Measurements from ENCODE around the gene THEM5.
"Not testable (repeated sequence)": the region's sequence is repeated elsewhere in the genome, so short reads cannot be mapped to it uniquely, and the experiment has no call there.

The THEM5 gene

GRCh38 chr1:151868486-151868885 is 15.0 kb upstream of the THEM5 start:
- DNase-seq (ENCODE audit: insufficient read length, low spot score) (no peak), FAIRE-seq (no peak)

GRCh38 chr1:151867765-151868411 is 14.4 kb upstream of the THEM5 start:
- FAIRE-seq: no peak
- DNase-seq (ENCODE audit: insufficient read length, low spot score): no peak

- no peak for FAIRE-seq
- DNase-seq (ENCODE audit: insufficient read length, low spot score): no peak
Observed at GRCh38 chr1:151867321-151867720, 13.8 kb upstream of the THEM5 start.

- FAIRE-seq: no peak
- no peak for DNase-seq (ENCODE audit: insufficient read length, low spot score)
Observed at GRCh38 chr1:151864411-151864810, 10.9 kb upstream of the THEM5 start.

- DNase-seq (ENCODE audit: insufficient read length, low spot score) (no peak), FAIRE-seq (no peak)
Observed at GRCh38 chr1:151862604-151863003, 9.1 kb upstream of the THEM5 start.

GRCh38 chr1:151860504-151861187 is 7.1 kb upstream of the THEM5 start:
- FAIRE-seq (no peak), DNase-seq (ENCODE audit: insufficient read length, low spot score) (no peak)

GRCh38 chr1:151859891-151860293 is 6.4 kb upstream of the THEM5 start:
- DNase-seq (ENCODE audit: insufficient read length, low spot score): no peak
- peak; percentile 38 for FAIRE-seq

GRCh38 chr1:151858886-151859665 is 5.6 kb upstream of the THEM5 start:
- no peak for DNase-seq (ENCODE audit: insufficient read length, low spot score)
- FAIRE-seq: no peak

- FAIRE-seq: no peak
- no peak for DNase-seq (ENCODE audit: insufficient read length, low spot score)
Observed at GRCh38 chr1:151858030-151858746, 4.7 kb upstream of the THEM5 start.

- FAIRE-seq (no peak), DNase-seq (ENCODE audit: insufficient read length, low spot score) (no peak)
Observed at GRCh38 chr1:151855933-151856332, 2.4 kb upstream of the THEM5 start.

GRCh38 chr1:151855516-151855915 is 2.0 kb upstream of the THEM5 start:
- not testable (repeated sequence) for FAIRE-seq

GRCh38 chr1:151854658-151855057 is 1.1 kb upstream of the THEM5 start:
- DNase-seq (ENCODE audit: insufficient read length, low spot score): no peak
- FAIRE-seq: no peak

More at GRCh38 chr1:151855516-151855915, 2.0 kb upstream of the THEM5 start:
- DNase-seq (ENCODE audit: insufficient read length, low spot score): not testable (repeated sequence)

- DNase-seq (ENCODE audit: insufficient read length, low spot score) (no peak), FAIRE-seq (no peak)
Observed at GRCh38 chr1:151852733-151853132, 779 bp downstream of the THEM5 start.

- DNase-seq (ENCODE audit: insufficient read length, low spot score) (no peak), FAIRE-seq (no peak)
Observed at GRCh38 chr1:151851886-151852285, 1.6 kb downstream of the THEM5 start.

GRCh38 chr1:151849871-151850270 is 3.6 kb downstream of the THEM5 start:
- no peak for FAIRE-seq
- DNase-seq (ENCODE audit: insufficient read length, low spot score): no peak

GRCh38 chr1:151849126-151849525 is 4.4 kb downstream of the THEM5 start:
- FAIRE-seq: no peak
- DNase-seq (ENCODE audit: insufficient read length, low spot score): no peak

GRCh38 chr1:151847867-151848596 is 5.5 kb downstream of the THEM5 start:
- DNase-seq (ENCODE audit: insufficient read length, low spot score) (no peak), FAIRE-seq (no peak)

GRCh38 chr1:151846686-151847237 is 6.8 kb downstream of the THEM5 start:
- FAIRE-seq (no peak), DNase-seq (ENCODE audit: insufficient read length, low spot score) (no peak)

- FAIRE-seq: no peak
Observed at GRCh38 chr1:151846062-151846568, 7.4 kb downstream of the THEM5 start.

GRCh38 chr1:151843398-151843797 is 10.1 kb downstream of the THEM5 start:
- no peak for DNase-seq (ENCODE audit: insufficient read length, low spot score)
- no peak for FAIRE-seq

More at GRCh38 chr1:151846062-151846568, 7.4 kb downstream of the THEM5 start:
- peak; percentile 66 for DNase-seq (ENCODE audit: insufficient read length, low spot score)
